GM12891 (cell line): ENCODE measurements around the gene TOPBP1.
"Not testable (repeated sequence)": the region's sequence is repeated elsewhere in the genome, so short reads cannot be mapped to it uniquely, and the experiment has no call there.

ENCODE experiments used
- DNase-seq: peaks from one replicate; pipeline ENCODE4 v3.0.0; 2011; ENCODE audit warnings: low spot score; ENCODE audit not compliant: insufficient read length
- FAIRE-seq: peaks from 2 replicates; lab custom pipeline; 2011; peaks lifted over from hg19 to GRCh38; lab: Jason Lieb, UNC
- PAX5 ChIP-seq: IDR thresholded peaks from 2 replicates; pipeline ENCODE4 v1.6.1; 2011; ENCODE audit warnings: low read length, moderate library complexity, mild to moderate bottlenecking; ENCODE audit not compliant: insufficient read depth, severe bottlenecking
- POLR2A ChIP-seq: IDR thresholded peaks from 2 replicates; pipeline ENCODE4 v1.6.1; 2011; ENCODE audit warnings: low read depth, low read length, control low read depth
- POLR2AphosphoS5 ChIP-seq: IDR thresholded peaks from 2 replicates; pipeline ENCODE4 v1.6.1; 2011; ENCODE audit warnings: low read depth, low read length, control low read depth
- POU2F2 ChIP-seq: IDR thresholded peaks from 2 replicates; pipeline ENCODE4 v1.6.1; 2011; ENCODE audit warnings: low read depth, mild to moderate bottlenecking, control low read depth, low read length, moderate library complexity
- SPI1 ChIP-seq: IDR thresholded peaks from 2 replicates; pipeline ENCODE4 v1.6.1; 2011; ENCODE audit warnings: low read depth, low read length, control low read depth
- TAF1 ChIP-seq: IDR thresholded peaks from 2 replicates; pipeline ENCODE4 v1.6.1; 2011; ENCODE audit warnings: low read depth, low read length, control low read depth

TOPBP1 gene

DNA sequence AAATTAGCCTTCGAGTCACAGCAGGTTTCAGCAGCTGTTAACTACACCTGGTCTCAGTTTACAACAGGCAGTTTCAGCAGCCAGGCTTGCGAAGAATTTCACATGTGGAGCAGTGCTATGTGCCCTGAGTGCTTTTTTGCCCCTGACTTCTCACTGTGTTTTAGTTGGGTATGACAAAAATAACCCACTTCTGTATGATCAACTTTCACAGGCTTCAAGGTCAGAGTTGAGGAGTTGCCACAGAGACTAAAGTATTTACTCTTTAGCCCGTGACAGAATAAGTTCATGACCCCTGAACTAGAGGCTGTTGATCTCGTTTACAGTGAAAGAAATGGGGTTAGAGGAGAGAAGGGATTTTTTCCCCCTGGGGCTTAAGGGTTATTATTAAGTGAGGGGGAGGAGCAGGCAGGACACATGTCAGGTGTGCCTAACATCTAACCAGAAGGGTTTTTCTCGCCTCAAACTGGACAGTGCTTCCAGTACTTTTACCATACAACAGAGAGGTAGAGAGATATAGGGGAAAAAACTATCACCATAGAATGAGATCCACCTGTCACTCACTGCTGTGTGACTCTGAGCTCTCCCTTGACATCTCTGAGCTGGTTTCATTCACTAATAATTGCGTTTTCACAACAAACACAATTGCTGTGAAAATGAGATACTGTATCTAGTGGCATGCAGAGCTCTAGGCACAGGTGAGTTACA is 14.0 kb upstream of the TOPBP1 start:
- no peak for DNase-seq
- FAIRE-seq: peak; percentile 79
- TF ChIP-seq SPI1 (no peak), TAF1 (no peak), POLR2A (no peak), POU2F2 (no peak), POLR2AphosphoS5 (no peak), PAX5 (no peak)

DNA sequence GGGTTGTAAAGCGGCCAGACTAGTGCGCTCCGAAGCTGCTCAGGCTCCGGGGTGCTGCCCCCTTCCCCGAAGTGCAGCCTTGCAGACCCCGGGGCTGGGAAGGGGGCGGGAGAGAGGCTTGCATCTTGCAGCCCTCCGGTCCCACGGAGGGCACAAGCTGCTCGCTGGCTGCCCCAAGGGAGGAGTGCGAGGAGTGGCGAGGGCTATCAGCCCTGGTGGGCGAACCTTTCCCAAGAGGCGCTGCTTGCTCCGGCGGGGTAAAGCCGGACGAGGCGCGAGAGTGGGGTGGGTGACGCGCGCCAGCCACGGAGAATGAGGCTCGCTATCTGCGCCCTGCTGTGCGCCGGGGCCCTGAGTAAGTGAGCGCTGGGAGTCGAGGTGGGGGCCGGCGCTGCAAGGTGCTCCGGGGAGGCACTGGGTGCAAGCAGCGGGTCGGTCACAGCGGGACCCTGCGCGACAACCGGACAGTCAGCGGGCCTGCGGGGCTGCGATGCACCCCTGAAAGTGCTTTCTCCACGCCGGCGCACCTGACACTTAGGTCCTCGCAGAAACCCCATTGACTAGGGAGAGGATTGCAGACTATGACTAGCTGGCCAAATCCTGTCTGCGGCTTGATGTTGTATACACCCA is 12.7 kb upstream of the TOPBP1 start:
- FAIRE-seq (no peak), DNase-seq (no peak)
- TF ChIP-seq POLR2AphosphoS5 (no peak), SPI1 (no peak), POLR2A (no peak), POU2F2 (no peak), TAF1 (no peak), PAX5 (no peak)

DNA sequence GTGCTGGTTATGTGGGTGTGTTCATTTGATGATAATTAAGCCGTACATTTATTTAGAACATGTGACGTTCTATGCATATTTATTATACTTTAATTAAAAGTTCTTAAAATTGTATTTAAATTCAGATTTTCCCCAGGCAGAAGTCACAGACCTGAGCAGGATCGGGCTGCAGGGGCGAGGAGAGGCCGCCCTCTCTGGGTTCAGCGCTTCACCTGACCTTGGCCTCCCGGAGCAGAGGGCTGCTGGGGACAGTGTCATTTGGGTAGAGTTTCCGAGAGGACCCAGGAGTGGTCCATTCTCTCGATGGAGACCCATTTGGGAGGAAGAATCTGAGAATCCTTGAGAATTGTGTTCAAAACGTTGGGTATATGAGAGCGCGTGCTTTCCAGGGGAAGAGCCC is 12.0 kb upstream of the TOPBP1 start:
- no peak for FAIRE-seq
- no peak for DNase-seq
- TF ChIP-seq TAF1 (no peak), POU2F2 (no peak), POLR2A (no peak), POLR2AphosphoS5 (no peak), SPI1 (no peak), PAX5 (no peak)

GRCh38 chr3:133672461-133672860 is 10.7 kb upstream of the TOPBP1 start:
- FAIRE-seq (no peak), DNase-seq (no peak)
- no peak for TF ChIP-seq SPI1
- no peak for TF ChIP-seq POU2F2
- no peak for TF ChIP-seq TAF1
- TF ChIP-seq POLR2A: no peak
- TF ChIP-seq PAX5: no peak
- TF ChIP-seq POLR2AphosphoS5: no peak

GRCh38 chr3:133670525-133670995 is 8.8 kb upstream of the TOPBP1 start:
- no peak for FAIRE-seq
- DNase-seq: no peak
- TF ChIP-seq SPI1: no peak
- no peak for TF ChIP-seq POU2F2
- no peak for TF ChIP-seq TAF1
- no peak for TF ChIP-seq POLR2AphosphoS5

GRCh38 chr3:133669949-133670524 is 8.3 kb upstream of the TOPBP1 start:
- DNase-seq (no peak), FAIRE-seq (no peak)
- no peak for TF ChIP-seq POLR2AphosphoS5
- no peak for TF ChIP-seq PAX5
- TF ChIP-seq TAF1: no peak
- no peak for TF ChIP-seq POLR2A
- no peak for TF ChIP-seq SPI1
- no peak for TF ChIP-seq POU2F2

- FAIRE-seq: no peak
- TF ChIP-seq TAF1 (no peak), POLR2A (no peak), POU2F2 (no peak), POLR2AphosphoS5 (no peak), SPI1 (no peak), PAX5 (no peak)
- DNase-seq: no peak
Observed at GRCh38 chr3:133667118-133667517, 5.4 kb upstream of the TOPBP1 start.

- not testable (repeated sequence) for DNase-seq, FAIRE-seq
Observed at GRCh38 chr3:133665188-133665587, 3.4 kb upstream of the TOPBP1 start.

- FAIRE-seq (peak; percentile 87), DNase-seq (no peak)
- TF ChIP-seq POU2F2: no peak
- TF ChIP-seq POLR2A: no peak
- TF ChIP-seq POLR2AphosphoS5: no peak
- no peak for TF ChIP-seq PAX5
- no peak for TF ChIP-seq SPI1
- TF ChIP-seq TAF1: no peak
Observed at GRCh38 chr3:133663569-133664313, 2.0 kb upstream of the TOPBP1 start.

DNA sequence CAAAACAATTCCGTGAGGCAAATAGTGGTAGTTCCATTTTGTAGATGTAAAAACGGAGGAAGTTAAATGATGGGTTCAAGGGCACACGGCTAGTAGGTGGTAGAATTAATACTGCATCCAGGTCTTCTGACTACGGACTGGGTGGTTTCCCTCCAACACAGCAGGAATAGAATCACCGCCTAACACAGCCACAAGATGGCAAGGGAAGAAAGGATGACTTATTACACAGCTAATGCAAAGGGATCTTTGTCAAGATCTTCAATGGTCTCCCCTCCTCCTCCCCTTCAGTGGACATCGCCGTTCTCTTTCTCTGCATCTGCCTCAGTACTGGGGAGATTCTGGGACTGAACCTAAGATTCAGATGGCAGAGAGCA is 524 bp upstream of the TOPBP1 start:
- TF ChIP-seq POLR2A (no peak), PAX5 (no peak), POU2F2 (no peak), POLR2AphosphoS5 (no peak), SPI1 (no peak), TAF1 (no peak)
- peak; percentile 79 for FAIRE-seq

More for the DNA sequence above, 524 bp upstream of the TOPBP1 start:
- no peak for DNase-seq
